ENCODE measurements around the gene ZNF423. TPM values are rescaled to one million over a fixed set of nuclear protein-coding genes. Genes with fewer than 3 reads are reported as not detected.

Gene ZNF423
- total RNA-seq, 2 experiments from 2014 or later, result not detected

GRCh38 chr16:49844359-49844758, 11.6 kb downstream of the ZNF423 start:
- no peak for DNase-seq
- peaks cover 19% of the 10 kb centered on the region for H3K27me3 Mint-ChIP-seq
- intact Hi-C loops (cut with DNase I, micrococcal nuclease), result no loop called here
- H3K4me3 Mint-ChIP-seq, result no peak overlapping the region
- no peaks in the 10 kb centered on the region for H3K36me3 Mint-ChIP-seq (ENCODE audit: low read depth)
- POLR2A ChIA-PET, result no interaction called here
- CTCF ChIA-PET, result no interaction called here
- H3K27ac Mint-ChIP-seq, result no peak overlapping the region
- H3K4me1 Mint-ChIP-seq, result no peaks in the 10 kb centered on the region
- no peaks in the 10 kb centered on the region for H3K9me3 Mint-ChIP-seq (ENCODE audit: low read depth)
- ATAC-seq, result no peak

GRCh38 chr16:49843758-49844157, 12.2 kb downstream of the ZNF423 start:
- no peaks in the 10 kb centered on the region for H3K36me3 Mint-ChIP-seq (ENCODE audit: low read depth)
- H3K4me1 Mint-ChIP-seq, result no peaks in the 10 kb centered on the region
- DNase-seq (no peak), ATAC-seq (no peak)
- ChIA-PET POLR2A (no interaction called here), CTCF (no interaction called here)
- H3K4me3 Mint-ChIP-seq, result no peak overlapping the region
- H3K9me3 Mint-ChIP-seq (ENCODE audit: low read depth), result no peaks in the 10 kb centered on the region
- peaks cover 18% of the 10 kb centered on the region for H3K27me3 Mint-ChIP-seq
- intact Hi-C loops (cut with DNase I, micrococcal nuclease), result no loop called here
- no peak overlapping the region for H3K27ac Mint-ChIP-seq

- Mint-ChIP-seq H3K36me3 (ENCODE audit: low read depth) (no peaks in the 10 kb centered on the region), H3K27ac (no peak overlapping the region), H3K4me3 (no peak overlapping the region), H3K9me3 (ENCODE audit: low read depth) (no peaks in the 10 kb centered on the region), H3K4me1 (no peaks in the 10 kb centered on the region), H3K27me3 (peaks cover 18% of the 10 kb centered on the region)
- CTCF ChIA-PET, result no interaction called here
- POLR2A ChIA-PET, result no interaction called here
- no peak for DNase-seq
- no peak for ATAC-seq
- intact Hi-C loops (cut with DNase I, micrococcal nuclease), result no loop called here
Observed at GRCh38 chr16:49842972-49843371, 12.9 kb downstream of the ZNF423 start.

GRCh38 chr16:49839017-49839825, 16.7 kb downstream of the ZNF423 start:
- CTCF ChIA-PET, result no interaction called here
- intact Hi-C loops (cut with DNase I, micrococcal nuclease), result no loop called here
- no peak overlapping the region for H3K27ac Mint-ChIP-seq
- H3K36me3 Mint-ChIP-seq (ENCODE audit: low read depth), result no peaks in the 10 kb centered on the region
- H3K4me1 Mint-ChIP-seq, result no peaks in the 10 kb centered on the region
- no peak overlapping the region for H3K4me3 Mint-ChIP-seq
- peaks cover 21% of the 10 kb centered on the region for H3K27me3 Mint-ChIP-seq
- H3K9me3 Mint-ChIP-seq (ENCODE audit: low read depth), result no peaks in the 10 kb centered on the region
- ATAC-seq, result no peak
- DNase-seq, result no peak
- POLR2A ChIA-PET, result no interaction called here

GRCh38 chr16:49838441-49839016, 17.4 kb downstream of the ZNF423 start:
- DNase-seq, result no peak
- peaks cover 21% of the 10 kb centered on the region for H3K27me3 Mint-ChIP-seq
- CTCF ChIA-PET, result no interaction called here
- H3K9me3 Mint-ChIP-seq (ENCODE audit: low read depth), result no peaks in the 10 kb centered on the region
- H3K27ac Mint-ChIP-seq, result no peak overlapping the region
- H3K4me1 Mint-ChIP-seq, result no peaks in the 10 kb centered on the region
- no peak overlapping the region for H3K4me3 Mint-ChIP-seq
- H3K36me3 Mint-ChIP-seq (ENCODE audit: low read depth), result no peaks in the 10 kb centered on the region
- POLR2A ChIA-PET, result no interaction called here
- intact Hi-C loops (cut with DNase I, micrococcal nuclease), result no loop called here
- ATAC-seq, result no peak

- DNase-seq (no peak), ATAC-seq (no peak)
- H3K4me3 Mint-ChIP-seq, result no peak overlapping the region
- intact Hi-C loops (cut with DNase I, micrococcal nuclease), result no loop called here
- POLR2A ChIA-PET, result no interaction called here
- peaks cover 19% of the 10 kb centered on the region for H3K27me3 Mint-ChIP-seq
- no peaks in the 10 kb centered on the region for H3K9me3 Mint-ChIP-seq (ENCODE audit: low read depth)
- CTCF ChIA-PET, result no interaction called here
- no peaks in the 10 kb centered on the region for H3K4me1 Mint-ChIP-seq
- no peaks in the 10 kb centered on the region for H3K36me3 Mint-ChIP-seq (ENCODE audit: low read depth)
- H3K27ac Mint-ChIP-seq, result no peak overlapping the region
Observed at GRCh38 chr16:49837688-49838410, 18.1 kb downstream of the ZNF423 start.

- intact Hi-C loops (cut with DNase I, micrococcal nuclease), result no loop called here
- Mint-ChIP-seq H3K27me3 (peaks cover 18% of the 10 kb centered on the region), H3K4me3 (no peak overlapping the region), H3K9me3 (ENCODE audit: low read depth) (no peaks in the 10 kb centered on the region), H3K27ac (no peak overlapping the region), H3K36me3 (ENCODE audit: low read depth) (no peaks in the 10 kb centered on the region), H3K4me1 (no peaks in the 10 kb centered on the region)
- CTCF ChIA-PET, result interaction anchor here (0.7 to 0.8 kb wide), 2 partner anchors 21 to 50 kb away, joined by 3 read pairs; no protein-coding TSS in a partner anchor
- POLR2A ChIA-PET, result no interaction called here
- DNase-seq (no peak), ATAC-seq (no peak)
Observed at GRCh38 chr16:49836668-49837067, 19.2 kb downstream of the ZNF423 start.

GRCh38 chr16:49836218-49836617, 19.7 kb downstream of the ZNF423 start:
- Mint-ChIP-seq H3K9me3 (ENCODE audit: low read depth) (no peaks in the 10 kb centered on the region), H3K36me3 (ENCODE audit: low read depth) (no peaks in the 10 kb centered on the region), H3K27ac (no peak overlapping the region), H3K4me3 (no peak overlapping the region), H3K27me3 (peaks cover 16% of the 10 kb centered on the region), H3K4me1 (no peaks in the 10 kb centered on the region)
- DNase-seq (no peak), ATAC-seq (no peak)
- CTCF ChIA-PET, result interaction anchor here (0.8 kb wide), 1 partner anchor 21 kb away, joined by 3 read pairs; no protein-coding TSS in a partner anchor
- POLR2A ChIA-PET, result no interaction called here
- intact Hi-C loops (cut with DNase I, micrococcal nuclease), result no loop called here

- H3K27ac Mint-ChIP-seq, result no peak overlapping the region
- POLR2A ChIA-PET, result no interaction called here
- no peaks in the 10 kb centered on the region for H3K9me3 Mint-ChIP-seq (ENCODE audit: low read depth)
- no peak for ATAC-seq
- no peak for DNase-seq
- no peaks in the 10 kb centered on the region for H3K4me1 Mint-ChIP-seq
- peaks cover 12% of the 10 kb centered on the region for H3K27me3 Mint-ChIP-seq
- H3K4me3 Mint-ChIP-seq, result no peak overlapping the region
- CTCF ChIA-PET, result no interaction called here
- H3K36me3 Mint-ChIP-seq (ENCODE audit: low read depth), result no peaks in the 10 kb centered on the region
- intact Hi-C loops (cut with DNase I, micrococcal nuclease), result no loop called here
Observed at GRCh38 chr16:49835161-49835777, 20.6 kb downstream of the ZNF423 start.

GRCh38 chr16:49834531-49835151, 21.3 kb downstream of the ZNF423 start:
- Mint-ChIP-seq H3K27ac (no peak overlapping the region), H3K4me3 (no peak overlapping the region), H3K36me3 (ENCODE audit: low read depth) (no peaks in the 10 kb centered on the region), H3K9me3 (ENCODE audit: low read depth) (no peaks in the 10 kb centered on the region), H3K4me1 (no peaks in the 10 kb centered on the region), H3K27me3 (peaks cover 10% of the 10 kb centered on the region)
- intact Hi-C loops (cut with DNase I, micrococcal nuclease), result no loop called here
- no peak for DNase-seq
- ChIA-PET CTCF (no interaction called here), POLR2A (no interaction called here)
- ATAC-seq, result no peak

GRCh38 chr16:49833796-49834530, 21.9 kb downstream of the ZNF423 start:
- Mint-ChIP-seq H3K36me3 (ENCODE audit: low read depth) (no peaks in the 10 kb centered on the region), H3K27me3 (peaks cover 9% of the 10 kb centered on the region), H3K4me3 (no peak overlapping the region), H3K9me3 (ENCODE audit: low read depth) (no peaks in the 10 kb centered on the region), H3K4me1 (no peaks in the 10 kb centered on the region), H3K27ac (no peak overlapping the region)
- ChIA-PET CTCF (no interaction called here), POLR2A (no interaction called here)
- DNase-seq (no peak), ATAC-seq (no peak)
- intact Hi-C loops (cut with DNase I, micrococcal nuclease), result no loop called here

Data from activated CD4-positive, alpha-beta T cell treated with anti-CD3 and anti-CD28 coated beads for 36 hours (primary cell).